Measurements from ENCODE around the gene PHLDB2.

- TF ChIP-seq POLR2A (IDR thresholded peaks at IDR 0.05; ENCODE audit: low read length) (no peak), GATA1 (IDR thresholded peaks at IDR 0.05; ENCODE audit: low read depth, low read length) (no peak)
Measured at GRCh38 chr3:111993038-111993437, 134.0 kb downstream of the PHLDB2 start.
